ENCODE results near the gene BAZ1B.
"Not testable (repeated sequence)": the region's sequence is repeated elsewhere in the genome, so short reads cannot be mapped to it uniquely, and the experiment has no call there.

The BAZ1B gene

GRCh38 chr7:73427902-73428787, 93.9 kb downstream of the BAZ1B start:
- no peak for TF ChIP-seq CTCF (IDR thresholded peaks at IDR 0.05; ENCODE audit: insufficient read depth, low read depth, low read length, missing control alignments)
- no peak overlapping the region for H3K4me3 ChIP-seq (ENCODE audit: low read depth, low read length)
- no peak for DNase-seq (ENCODE audit: low read depth)

- H3K4me3 ChIP-seq (ENCODE audit: low read depth, low read length): no peak overlapping the region
- no peak for TF ChIP-seq CTCF (IDR thresholded peaks at IDR 0.05; ENCODE audit: insufficient read depth, low read depth, low read length, missing control alignments)
- DNase-seq (ENCODE audit: low read depth): no peak
Observed at GRCh38 chr7:73426016-73426415, 96.1 kb downstream of the BAZ1B start.

DNA sequence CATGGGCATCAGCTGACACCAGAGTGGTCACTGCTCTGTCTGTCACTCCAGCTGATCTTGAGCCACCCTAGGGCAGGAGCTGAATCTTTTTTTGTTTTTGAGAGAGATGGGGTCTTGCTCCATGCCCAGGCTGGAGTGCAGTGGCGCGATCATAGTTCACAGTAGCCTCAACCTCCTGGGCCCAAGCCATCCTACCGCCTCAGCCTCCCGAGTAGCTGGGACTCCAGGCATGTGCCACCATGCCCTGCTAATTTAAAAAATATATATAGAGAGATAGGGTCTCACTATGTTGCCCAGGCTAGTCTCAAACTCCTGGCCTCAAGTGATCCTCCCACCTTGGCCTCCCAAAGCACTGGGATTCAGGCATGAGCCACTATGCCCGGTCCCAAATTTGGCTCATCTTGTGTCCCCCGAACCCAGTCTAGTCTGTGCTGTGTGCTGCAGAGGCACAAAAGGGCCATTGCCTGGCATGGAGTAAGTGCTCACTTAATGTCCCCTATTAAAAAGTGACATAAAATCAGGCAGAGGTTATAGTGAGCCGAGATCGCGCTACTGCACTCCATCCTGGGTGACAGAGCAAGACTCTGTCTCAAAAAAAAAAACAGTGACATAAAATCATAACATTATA, 96.6 kb downstream of the BAZ1B start:
- TF ChIP-seq CTCF (IDR thresholded peaks at IDR 0.05; ENCODE audit: insufficient read depth, low read depth, low read length, missing control alignments): no peak
- H3K4me3 ChIP-seq (ENCODE audit: low read depth, low read length): no peak overlapping the region
- no peak for DNase-seq (ENCODE audit: low read depth)

DNA sequence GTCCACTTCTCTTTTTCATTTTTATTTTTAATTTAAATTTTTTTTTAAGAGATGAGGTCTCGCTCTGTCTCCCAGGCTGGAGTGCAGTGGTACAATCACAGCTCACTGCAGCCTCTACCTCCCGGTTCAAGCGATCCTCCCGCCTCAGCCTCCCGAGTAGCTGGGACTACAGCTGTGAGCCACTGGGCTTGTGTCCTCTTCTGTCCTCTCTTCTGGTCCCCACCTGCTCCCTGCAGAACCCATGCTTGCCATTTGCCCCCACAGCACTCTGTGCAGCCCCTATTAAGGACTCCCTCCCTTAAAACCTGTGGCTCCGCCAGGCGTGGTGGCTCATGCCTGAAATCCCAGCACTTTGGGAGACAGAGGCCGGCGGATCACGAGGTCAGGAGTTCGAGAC, 97.6 kb downstream of the BAZ1B start:
- peak overlapping the region; percentile 4 for H3K4me3 ChIP-seq (ENCODE audit: low read depth, low read length)
- DNase-seq (ENCODE audit: low read depth): no peak
- TF ChIP-seq CTCF (IDR thresholded peaks at IDR 0.05; ENCODE audit: insufficient read depth, low read depth, low read length, missing control alignments): no peak

DNA sequence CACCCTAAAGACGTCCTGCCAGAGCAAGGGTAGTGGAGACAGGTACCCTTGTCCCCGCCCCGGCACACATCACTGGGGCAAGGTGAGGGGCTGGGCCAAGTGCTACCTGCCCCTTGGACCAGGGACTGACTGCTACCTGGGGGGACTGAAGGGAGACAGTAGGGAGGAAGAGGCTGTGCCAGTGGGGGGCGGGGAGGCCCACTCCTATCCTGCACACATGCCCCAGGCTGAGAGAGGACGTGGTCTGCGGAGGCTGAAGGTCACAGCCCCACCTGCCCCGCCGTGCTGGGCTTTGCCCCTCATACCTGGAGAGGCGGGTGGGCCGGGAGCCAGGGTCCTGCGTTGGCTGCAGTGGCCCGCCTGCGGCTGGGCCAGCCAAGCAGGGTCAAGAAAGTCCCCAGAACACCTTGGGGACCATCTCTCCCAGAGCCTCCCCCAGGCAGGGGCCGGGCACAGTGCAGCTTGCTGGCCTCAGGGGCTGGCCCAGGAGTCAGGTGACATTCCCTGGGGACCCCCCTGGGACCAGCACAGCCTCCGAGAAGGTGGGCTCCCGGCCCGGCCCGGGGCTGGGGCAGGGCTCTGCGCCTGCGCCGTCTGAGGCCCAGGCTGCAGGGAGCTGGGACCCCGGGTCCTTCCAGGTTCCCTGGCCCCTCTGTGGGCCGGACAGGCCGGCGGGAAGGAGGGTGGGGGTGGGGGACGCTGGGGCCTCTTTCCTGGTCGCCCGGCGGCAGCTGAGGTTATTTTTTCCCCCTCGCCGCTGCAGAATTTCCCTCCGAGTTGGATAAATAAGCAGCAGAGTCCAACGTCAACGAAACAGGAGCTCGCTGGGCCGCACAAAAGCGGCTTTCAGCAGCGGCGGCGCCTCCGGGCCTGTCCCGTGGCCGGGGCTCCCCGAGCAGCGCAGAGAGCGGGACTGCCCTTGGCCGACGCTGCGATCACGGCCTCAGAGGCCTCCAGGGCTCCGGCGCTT, 98.3 kb downstream of the BAZ1B start:
- TF ChIP-seq CTCF (IDR thresholded peaks at IDR 0.05; ENCODE audit: insufficient read depth, low read depth, low read length, missing control alignments): no peak
- peak; percentile 47 for DNase-seq (ENCODE audit: low read depth)
- H3K4me3 ChIP-seq (ENCODE audit: low read depth, low read length): peak overlapping the region; percentile 4

- not testable (repeated sequence) for DNase-seq (ENCODE audit: low read depth)
Observed at GRCh38 chr7:73420610-73421009, 101.5 kb downstream of the BAZ1B start.

GRCh38 chr7:73420016-73420415, 102.1 kb downstream of the BAZ1B start:
- DNase-seq (ENCODE audit: low read depth); H3K4me3 ChIP-seq (ENCODE audit: low read depth, low read length): not testable (repeated sequence)

More at GRCh38 chr7:73420610-73421009, 101.5 kb downstream of the BAZ1B start:
- not testable (repeated sequence) for H3K4me3 ChIP-seq (ENCODE audit: low read depth, low read length)
